ENCODE results near the gene NPR3. TPM values are rescaled to one million over a fixed set of nuclear protein-coding genes. Genes with fewer than 3 reads are reported as not detected.

The NPR3 gene
- total and polyA plus RNA-seq, 2 of the 8 experiments (the other 6 are each of a cell fraction or from before 2014, with no cell fraction given), result not detected

DNA sequence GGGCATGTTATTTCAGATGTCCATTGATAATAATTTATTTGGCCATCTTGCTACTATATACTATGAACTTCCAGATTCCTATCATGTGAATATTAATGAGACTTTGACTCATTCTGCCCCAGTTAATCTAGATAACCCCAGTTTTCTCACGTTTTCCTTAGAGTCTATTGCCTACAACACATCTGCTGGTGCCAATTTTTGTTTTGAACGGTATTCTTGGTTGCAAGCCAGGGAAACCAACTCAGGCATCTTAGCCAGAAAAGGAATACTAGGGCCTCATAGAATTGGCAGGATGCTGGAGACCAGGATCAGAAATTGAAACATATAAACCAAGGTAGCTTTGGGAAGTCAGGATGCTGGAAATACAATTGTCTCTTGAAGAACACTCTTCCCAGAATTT, 28.0 kb upstream of the NPR3 start (continued):
- TF ChIP-seq, protein P1, sequence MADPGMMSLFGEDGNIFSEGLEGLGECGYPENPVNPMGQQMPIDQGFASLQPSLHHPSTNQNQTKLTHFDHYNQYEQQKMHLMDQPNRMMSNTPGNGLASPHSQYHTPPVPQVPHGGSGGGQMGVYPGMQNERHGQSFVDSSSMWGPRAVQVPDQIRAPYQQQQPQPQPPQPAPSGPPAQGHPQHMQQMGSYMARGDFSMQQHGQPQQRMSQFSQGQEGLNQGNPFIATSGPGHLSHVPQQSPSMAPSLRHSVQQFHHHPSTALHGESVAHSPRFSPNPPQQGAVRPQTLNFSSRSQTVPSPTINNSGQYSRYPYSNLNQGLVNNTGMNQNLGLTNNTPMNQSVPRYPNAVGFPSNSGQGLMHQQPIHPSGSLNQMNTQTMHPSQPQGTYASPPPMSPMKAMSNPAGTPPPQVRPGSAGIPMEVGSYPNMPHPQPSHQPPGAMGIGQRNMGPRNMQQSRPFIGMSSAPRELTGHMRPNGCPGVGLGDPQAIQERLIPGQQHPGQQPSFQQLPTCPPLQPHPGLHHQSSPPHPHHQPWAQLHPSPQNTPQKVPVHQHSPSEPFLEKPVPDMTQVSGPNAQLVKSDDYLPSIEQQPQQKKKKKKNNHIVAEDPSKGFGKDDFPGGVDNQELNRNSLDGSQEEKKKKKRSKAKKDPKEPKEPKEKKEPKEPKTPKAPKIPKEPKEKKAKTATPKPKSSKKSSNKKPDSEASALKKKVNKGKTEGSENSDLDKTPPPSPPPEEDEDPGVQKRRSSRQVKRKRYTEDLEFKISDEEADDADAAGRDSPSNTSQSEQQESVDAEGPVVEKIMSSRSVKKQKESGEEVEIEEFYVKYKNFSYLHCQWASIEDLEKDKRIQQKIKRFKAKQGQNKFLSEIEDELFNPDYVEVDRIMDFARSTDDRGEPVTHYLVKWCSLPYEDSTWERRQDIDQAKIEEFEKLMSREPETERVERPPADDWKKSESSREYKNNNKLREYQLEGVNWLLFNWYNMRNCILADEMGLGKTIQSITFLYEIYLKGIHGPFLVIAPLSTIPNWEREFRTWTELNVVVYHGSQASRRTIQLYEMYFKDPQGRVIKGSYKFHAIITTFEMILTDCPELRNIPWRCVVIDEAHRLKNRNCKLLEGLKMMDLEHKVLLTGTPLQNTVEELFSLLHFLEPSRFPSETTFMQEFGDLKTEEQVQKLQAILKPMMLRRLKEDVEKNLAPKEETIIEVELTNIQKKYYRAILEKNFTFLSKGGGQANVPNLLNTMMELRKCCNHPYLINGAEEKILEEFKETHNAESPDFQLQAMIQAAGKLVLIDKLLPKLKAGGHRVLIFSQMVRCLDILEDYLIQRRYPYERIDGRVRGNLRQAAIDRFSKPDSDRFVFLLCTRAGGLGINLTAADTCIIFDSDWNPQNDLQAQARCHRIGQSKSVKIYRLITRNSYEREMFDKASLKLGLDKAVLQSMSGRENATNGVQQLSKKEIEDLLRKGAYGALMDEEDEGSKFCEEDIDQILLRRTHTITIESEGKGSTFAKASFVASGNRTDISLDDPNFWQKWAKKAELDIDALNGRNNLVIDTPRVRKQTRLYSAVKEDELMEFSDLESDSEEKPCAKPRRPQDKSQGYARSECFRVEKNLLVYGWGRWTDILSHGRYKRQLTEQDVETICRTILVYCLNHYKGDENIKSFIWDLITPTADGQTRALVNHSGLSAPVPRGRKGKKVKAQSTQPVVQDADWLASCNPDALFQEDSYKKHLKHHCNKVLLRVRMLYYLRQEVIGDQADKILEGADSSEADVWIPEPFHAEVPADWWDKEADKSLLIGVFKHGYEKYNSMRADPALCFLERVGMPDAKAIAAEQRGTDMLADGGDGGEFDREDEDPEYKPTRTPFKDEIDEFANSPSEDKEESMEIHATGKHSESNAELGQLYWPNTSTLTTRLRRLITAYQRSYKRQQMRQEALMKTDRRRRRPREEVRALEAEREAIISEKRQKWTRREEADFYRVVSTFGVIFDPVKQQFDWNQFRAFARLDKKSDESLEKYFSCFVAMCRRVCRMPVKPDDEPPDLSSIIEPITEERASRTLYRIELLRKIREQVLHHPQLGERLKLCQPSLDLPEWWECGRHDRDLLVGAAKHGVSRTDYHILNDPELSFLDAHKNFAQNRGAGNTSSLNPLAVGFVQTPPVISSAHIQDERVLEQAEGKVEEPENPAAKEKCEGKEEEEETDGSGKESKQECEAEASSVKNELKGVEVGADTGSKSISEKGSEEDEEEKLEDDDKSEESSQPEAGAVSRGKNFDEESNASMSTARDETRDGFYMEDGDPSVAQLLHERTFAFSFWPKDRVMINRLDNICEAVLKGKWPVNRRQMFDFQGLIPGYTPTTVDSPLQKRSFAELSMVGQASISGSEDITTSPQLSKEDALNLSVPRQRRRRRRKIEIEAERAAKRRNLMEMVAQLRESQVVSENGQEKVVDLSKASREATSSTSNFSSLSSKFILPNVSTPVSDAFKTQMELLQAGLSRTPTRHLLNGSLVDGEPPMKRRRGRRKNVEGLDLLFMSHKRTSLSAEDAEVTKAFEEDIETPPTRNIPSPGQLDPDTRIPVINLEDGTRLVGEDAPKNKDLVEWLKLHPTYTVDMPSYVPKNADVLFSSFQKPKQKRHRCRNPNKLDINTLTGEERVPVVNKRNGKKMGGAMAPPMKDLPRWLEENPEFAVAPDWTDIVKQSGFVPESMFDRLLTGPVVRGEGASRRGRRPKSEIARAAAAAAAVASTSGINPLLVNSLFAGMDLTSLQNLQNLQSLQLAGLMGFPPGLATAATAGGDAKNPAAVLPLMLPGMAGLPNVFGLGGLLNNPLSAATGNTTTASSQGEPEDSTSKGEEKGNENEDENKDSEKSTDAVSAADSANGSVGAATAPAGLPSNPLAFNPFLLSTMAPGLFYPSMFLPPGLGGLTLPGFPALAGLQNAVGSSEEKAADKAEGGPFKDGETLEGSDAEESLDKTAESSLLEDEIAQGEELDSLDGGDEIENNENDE (IDR thresholded peaks at IDR 0.05; ENCODE audit: insufficient replicate concordance, low read length), result no peak
- TF ChIP-seq, protein P2, sequence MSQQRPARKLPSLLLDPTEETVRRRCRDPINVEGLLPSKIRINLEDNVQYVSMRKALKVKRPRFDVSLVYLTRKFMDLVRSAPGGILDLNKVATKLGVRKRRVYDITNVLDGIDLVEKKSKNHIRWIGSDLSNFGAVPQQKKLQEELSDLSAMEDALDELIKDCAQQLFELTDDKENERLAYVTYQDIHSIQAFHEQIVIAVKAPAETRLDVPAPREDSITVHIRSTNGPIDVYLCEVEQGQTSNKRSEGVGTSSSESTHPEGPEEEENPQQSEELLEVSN (IDR thresholded peaks at IDR 0.05), result no peak
- no peak for TF ChIP-seq TBP (IDR thresholded peaks at IDR 0.05; ENCODE audit: low read depth, low read length)
- TF ChIP-seq EP300 (IDR thresholded peaks at IDR 0.05; ENCODE audit: borderline replicate concordance in 1 of 2, low read depth in 2 of 2, low read length in 2 of 2), result no peak
- TF ChIP-seq POLR2A (IDR thresholded peaks at IDR 0.05; ENCODE audit: control extremely low read depth in 1 of 2, low read depth in 2 of 2, low read length in 2 of 2), result no peak
- TF ChIP-seq CBX5 (IDR thresholded peaks at IDR 0.05; ENCODE audit: low read depth, low read length), result no peak
- no peak for TF ChIP-seq CREB1 (IDR thresholded peaks at IDR 0.05)
- no peak for TF ChIP-seq NRF1 (IDR thresholded peaks at IDR 0.05; ENCODE audit: low read depth, low read length)
- no peak for TF ChIP-seq CTCF (IDR thresholded peaks at IDR 0.05; ENCODE audit: control extremely low read depth in 1 of 3, insufficient read depth in 1 of 3, low read depth in 1 of 3, low read length in 3 of 3)

All from H1 (cell line).